SK-N-SH treated with all-trans-retinoic acid at 6 μM for 48 hours (cell line): Measurements from ENCODE around the gene MAST3.

Experiments
- ARNTL ChIP-seq: fragments of 450-650 bp; formaldehyde crosslinking; IDR thresholded peaks from 2 replicates; pipeline ENCODE4 v1.5.0; 2020; ENCODE audit warnings: low read depth, mild to moderate bottlenecking, moderate library complexity, borderline replicate concordance
- ESRRG ChIP-seq: fragments of 250-450 bp; sonication (Bioruptor Pico); IDR thresholded peaks from 2 replicates; pipeline ENCODE4 v1.6.1; 2021; ENCODE audit warnings: mild to moderate bottlenecking
- ISL1 ChIP-seq: fragments of 250-450 bp; sonication (Bioruptor Pico); IDR thresholded peaks from 2 replicates; pipeline ENCODE4 v2.1.2; 2022; ENCODE audit warnings: mild to moderate bottlenecking, moderate library complexity
- OSR1 ChIP-seq: fragments of 250-450 bp; sonication (Bioruptor Pico); IDR thresholded peaks from 2 replicates; pipeline ENCODE4 v1.8.0; 2022; ENCODE audit warnings: moderate library complexity, mild to moderate bottlenecking, inconsistent platforms
- RARB ChIP-seq: fragments of 250-450 bp; sonication (Bioruptor Pico); IDR thresholded peaks from 2 replicates; pipeline ENCODE4 v1.8.0; 2021; ENCODE audit warnings: mild to moderate bottlenecking, moderate library complexity
- SNAI2 ChIP-seq: fragments of 250-450 bp; sonication (Bioruptor Pico); IDR thresholded peaks from 2 replicates; pipeline ENCODE4 v1.5.0; 2020; ENCODE audit warnings: mild to moderate bottlenecking, moderate library complexity
- TCF4 ChIP-seq: fragments of 250-450 bp; sonication (Bioruptor Pico); IDR thresholded peaks from 2 replicates; pipeline ENCODE4 v1.8.0; 2021; ENCODE audit warnings: mild to moderate bottlenecking, moderate library complexity, borderline replicate concordance
- TOX ChIP-seq: fragments of 250-450 bp; sonication (Bioruptor Pico); IDR thresholded peaks from 2 replicates; pipeline ENCODE4 v1.8.0; 2021; ENCODE audit warnings: mild to moderate bottlenecking, moderate library complexity, borderline replicate concordance
- ZFP30 ChIP-seq: fragments of 450-650 bp; formaldehyde crosslinking; IDR thresholded peaks from 2 replicates; pipeline ENCODE4 v1.5.0; 2022; ENCODE audit warnings: mild to moderate bottlenecking, moderate library complexity
- ZNF8 ChIP-seq: fragments of 450-650 bp; formaldehyde crosslinking; IDR thresholded peaks from 2 replicates; pipeline ENCODE4 v1.5.0; 2020; ENCODE audit warnings: mild to moderate bottlenecking, moderate library complexity
- TF ChIP-seq, protein P1 (sequence below): fragments of 250-450 bp; sonication (Bioruptor Pico); IDR thresholded peaks from 2 replicates; pipeline ENCODE4 v1.5.1; 2020; ENCODE audit warnings: low read depth, mild to moderate bottlenecking, moderate library complexity
- TF ChIP-seq, protein P2 (sequence below): fragments of 250-450 bp; sonication (Bioruptor Pico); IDR thresholded peaks from 2 replicates; pipeline ENCODE4 v1.5.0; 2020; ENCODE audit warnings: mild to moderate bottlenecking, moderate library complexity
- TF ChIP-seq, protein P3 (sequence below): fragments of 250-450 bp; sonication (Bioruptor Pico); IDR thresholded peaks from 2 replicates; pipeline ENCODE4 v1.8.0; 2020; ENCODE audit warnings: mild to moderate bottlenecking, moderate library complexity, borderline replicate concordance
- TF ChIP-seq, protein P4 (sequence below): fragments of 250-450 bp; sonication (Bioruptor Pico); IDR thresholded peaks from 2 replicates; pipeline ENCODE4 v1.8.0; 2021; ENCODE audit warnings: low read depth, mild to moderate bottlenecking, moderate library complexity, borderline replicate concordance

DNA sequence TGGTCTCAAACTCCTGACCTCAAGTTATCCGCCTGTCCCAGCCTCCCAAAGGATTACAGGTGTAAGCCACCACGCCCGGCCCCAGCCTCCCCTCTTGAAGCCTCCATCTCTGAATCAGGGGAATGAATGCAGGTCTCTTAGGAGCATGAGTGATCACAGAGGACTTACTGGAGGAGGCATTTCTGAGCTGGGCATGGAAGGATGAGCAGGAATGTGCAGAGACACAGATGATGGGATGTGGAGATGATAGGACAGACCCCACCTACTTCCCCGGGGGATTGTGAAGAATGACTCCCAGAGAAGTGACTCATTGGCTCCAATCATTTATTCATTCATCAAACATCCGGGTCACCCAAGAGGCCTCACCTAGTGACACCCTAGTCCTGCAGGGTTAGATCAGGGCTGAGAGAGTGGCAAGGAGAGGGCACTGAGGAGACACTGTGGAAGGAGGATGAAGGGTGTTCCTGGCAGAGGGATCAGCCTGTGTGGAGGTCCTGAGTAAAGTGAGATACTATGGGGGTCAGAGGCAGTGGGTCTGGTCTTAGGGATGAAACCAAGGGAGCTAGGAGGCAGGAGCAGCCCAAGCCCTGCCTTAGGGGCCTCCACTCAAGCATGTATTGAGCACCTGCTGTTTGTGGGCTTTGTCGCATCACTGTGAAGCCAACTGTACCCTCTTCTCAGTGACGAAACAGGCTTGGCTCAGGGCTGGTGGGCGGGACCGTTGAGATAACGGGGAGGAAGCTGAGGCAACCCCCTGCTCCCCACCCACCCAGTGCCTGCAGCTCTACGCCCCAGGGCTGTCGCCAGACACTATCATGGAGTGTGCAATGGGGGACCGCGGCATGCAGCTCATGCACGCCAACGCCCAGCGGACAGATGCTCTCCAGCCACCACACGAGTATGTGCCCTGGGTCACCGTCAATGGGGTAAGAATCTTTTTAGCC, 79.1 kb downstream of the MAST3 start:
- TF ChIP-seq TCF4 = no peak
- no peak for TF ChIP-seq ISL1 (CRISPR knock-in tag)
- TF ChIP-seq ZNF8 = no peak
- no peak for TF ChIP-seq SNAI2 (CRISPR knock-in tag)
- no peak for TF ChIP-seq ZFP30 (CRISPR knock-in tag)
- no peak for TF ChIP-seq RARB
- no peak for TF ChIP-seq ESRRG (CRISPR knock-in tag)
- no peak for TF ChIP-seq OSR1
- TF ChIP-seq, protein P1, sequence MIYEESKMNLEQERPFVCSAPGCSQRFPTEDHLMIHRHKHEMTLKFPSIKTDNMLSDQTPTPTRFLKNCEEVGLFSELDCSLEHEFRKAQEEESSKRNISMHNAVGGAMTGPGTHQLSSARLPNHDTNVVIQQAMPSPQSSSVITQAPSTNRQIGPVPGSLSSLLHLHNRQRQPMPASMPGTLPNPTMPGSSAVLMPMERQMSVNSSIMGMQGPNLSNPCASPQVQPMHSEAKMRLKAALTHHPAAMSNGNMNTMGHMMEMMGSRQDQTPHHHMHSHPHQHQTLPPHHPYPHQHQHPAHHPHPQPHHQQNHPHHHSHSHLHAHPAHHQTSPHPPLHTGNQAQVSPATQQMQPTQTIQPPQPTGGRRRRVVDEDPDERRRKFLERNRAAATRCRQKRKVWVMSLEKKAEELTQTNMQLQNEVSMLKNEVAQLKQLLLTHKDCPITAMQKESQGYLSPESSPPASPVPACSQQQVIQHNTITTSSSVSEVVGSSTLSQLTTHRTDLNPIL (CRISPR knock-in tag) = no peak
- TF ChIP-seq, protein P2, sequence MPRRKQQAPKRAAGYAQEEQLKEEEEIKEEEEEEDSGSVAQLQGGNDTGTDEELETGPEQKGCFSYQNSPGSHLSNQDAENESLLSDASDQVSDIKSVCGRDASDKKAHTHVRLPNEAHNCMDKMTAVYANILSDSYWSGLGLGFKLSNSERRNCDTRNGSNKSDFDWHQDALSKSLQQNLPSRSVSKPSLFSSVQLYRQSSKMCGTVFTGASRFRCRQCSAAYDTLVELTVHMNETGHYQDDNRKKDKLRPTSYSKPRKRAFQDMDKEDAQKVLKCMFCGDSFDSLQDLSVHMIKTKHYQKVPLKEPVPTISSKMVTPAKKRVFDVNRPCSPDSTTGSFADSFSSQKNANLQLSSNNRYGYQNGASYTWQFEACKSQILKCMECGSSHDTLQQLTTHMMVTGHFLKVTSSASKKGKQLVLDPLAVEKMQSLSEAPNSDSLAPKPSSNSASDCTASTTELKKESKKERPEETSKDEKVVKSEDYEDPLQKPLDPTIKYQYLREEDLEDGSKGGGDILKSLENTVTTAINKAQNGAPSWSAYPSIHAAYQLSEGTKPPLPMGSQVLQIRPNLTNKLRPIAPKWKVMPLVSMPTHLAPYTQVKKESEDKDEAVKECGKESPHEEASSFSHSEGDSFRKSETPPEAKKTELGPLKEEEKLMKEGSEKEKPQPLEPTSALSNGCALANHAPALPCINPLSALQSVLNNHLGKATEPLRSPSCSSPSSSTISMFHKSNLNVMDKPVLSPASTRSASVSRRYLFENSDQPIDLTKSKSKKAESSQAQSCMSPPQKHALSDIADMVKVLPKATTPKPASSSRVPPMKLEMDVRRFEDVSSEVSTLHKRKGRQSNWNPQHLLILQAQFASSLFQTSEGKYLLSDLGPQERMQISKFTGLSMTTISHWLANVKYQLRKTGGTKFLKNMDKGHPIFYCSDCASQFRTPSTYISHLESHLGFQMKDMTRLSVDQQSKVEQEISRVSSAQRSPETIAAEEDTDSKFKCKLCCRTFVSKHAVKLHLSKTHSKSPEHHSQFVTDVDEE (CRISPR knock-in tag) = no peak
- TF ChIP-seq, protein P3, sequence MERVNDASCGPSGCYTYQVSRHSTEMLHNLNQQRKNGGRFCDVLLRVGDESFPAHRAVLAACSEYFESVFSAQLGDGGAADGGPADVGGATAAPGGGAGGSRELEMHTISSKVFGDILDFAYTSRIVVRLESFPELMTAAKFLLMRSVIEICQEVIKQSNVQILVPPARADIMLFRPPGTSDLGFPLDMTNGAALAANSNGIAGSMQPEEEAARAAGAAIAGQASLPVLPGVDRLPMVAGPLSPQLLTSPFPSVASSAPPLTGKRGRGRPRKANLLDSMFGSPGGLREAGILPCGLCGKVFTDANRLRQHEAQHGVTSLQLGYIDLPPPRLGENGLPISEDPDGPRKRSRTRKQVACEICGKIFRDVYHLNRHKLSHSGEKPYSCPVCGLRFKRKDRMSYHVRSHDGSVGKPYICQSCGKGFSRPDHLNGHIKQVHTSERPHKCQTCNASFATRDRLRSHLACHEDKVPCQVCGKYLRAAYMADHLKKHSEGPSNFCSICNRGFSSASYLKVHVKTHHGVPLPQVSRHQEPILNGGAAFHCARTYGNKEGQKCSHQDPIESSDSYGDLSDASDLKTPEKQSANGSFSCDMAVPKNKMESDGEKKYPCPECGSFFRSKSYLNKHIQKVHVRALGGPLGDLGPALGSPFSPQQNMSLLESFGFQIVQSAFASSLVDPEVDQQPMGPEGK (CRISPR knock-in tag) = no peak
- no peak for TF ChIP-seq TOX (CRISPR knock-in tag)
- no peak for TF ChIP-seq ARNTL (CRISPR knock-in tag)
- TF ChIP-seq, protein P4, sequence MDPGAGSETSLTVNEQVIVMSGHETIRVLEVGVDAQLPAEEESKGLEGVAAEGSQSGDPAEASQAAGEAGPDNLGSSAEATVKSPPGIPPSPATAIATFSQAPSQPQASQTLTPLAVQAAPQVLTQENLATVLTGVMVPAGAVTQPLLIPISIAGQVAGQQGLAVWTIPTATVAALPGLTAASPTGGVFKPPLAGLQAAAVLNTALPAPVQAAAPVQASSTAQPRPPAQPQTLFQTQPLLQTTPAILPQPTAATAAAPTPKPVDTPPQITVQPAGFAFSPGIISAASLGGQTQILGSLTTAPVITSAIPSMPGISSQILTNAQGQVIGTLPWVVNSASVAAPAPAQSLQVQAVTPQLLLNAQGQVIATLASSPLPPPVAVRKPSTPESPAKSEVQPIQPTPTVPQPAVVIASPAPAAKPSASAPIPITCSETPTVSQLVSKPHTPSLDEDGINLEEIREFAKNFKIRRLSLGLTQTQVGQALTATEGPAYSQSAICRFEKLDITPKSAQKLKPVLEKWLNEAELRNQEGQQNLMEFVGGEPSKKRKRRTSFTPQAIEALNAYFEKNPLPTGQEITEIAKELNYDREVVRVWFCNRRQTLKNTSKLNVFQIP (CRISPR knock-in tag) = no peak
